ENCODE data around the gene GRK4.
"Not testable (repeated sequence)": the region's sequence is repeated elsewhere in the genome, so short reads cannot be mapped to it uniquely, and the experiment has no call there.

GRK4 gene

GRCh38 chr4:2942037-2942531 lies 21.3 kb upstream of the GRK4 start:
- DNase-seq (ENCODE audit: low read depth) = no peak

- no peak for DNase-seq (ENCODE audit: low read depth)
Observed at GRCh38 chr4:2942532-2943363, 20.6 kb upstream of the GRK4 start.

- no peak for DNase-seq (ENCODE audit: low read depth)
Observed at GRCh38 chr4:2943364-2944090, 19.8 kb upstream of the GRK4 start.

- DNase-seq (ENCODE audit: low read depth) = no peak
Observed at GRCh38 chr4:2944091-2944482, 19.3 kb upstream of the GRK4 start.

GRCh38 chr4:2944586-2945526 lies 18.5 kb upstream of the GRK4 start:
- no peak for DNase-seq (ENCODE audit: low read depth)

- not testable (repeated sequence) for DNase-seq (ENCODE audit: low read depth)
Observed at GRCh38 chr4:2945619-2946604, 17.5 kb upstream of the GRK4 start.

GRCh38 chr4:2946812-2947600 lies 16.4 kb upstream of the GRK4 start:
- no peak for DNase-seq (ENCODE audit: low read depth)

GRCh38 chr4:2947926-2948325 lies 15.4 kb upstream of the GRK4 start:
- DNase-seq (ENCODE audit: low read depth) = no peak

- DNase-seq (ENCODE audit: low read depth) = no peak
Observed at GRCh38 chr4:2948895-2949781, 14.2 kb upstream of the GRK4 start.

- DNase-seq (ENCODE audit: low read depth) = no peak
Observed at GRCh38 chr4:2949782-2950125, 13.6 kb upstream of the GRK4 start.

- DNase-seq (ENCODE audit: low read depth) = no peak
Observed at GRCh38 chr4:2950221-2950989, 13.0 kb upstream of the GRK4 start.

GRCh38 chr4:2953496-2953895 lies 9.9 kb upstream of the GRK4 start:
- no peak for DNase-seq (ENCODE audit: low read depth)

GRCh38 chr4:2954358-2955185 lies 8.8 kb upstream of the GRK4 start:
- DNase-seq (ENCODE audit: low read depth) = no peak

GRCh38 chr4:2955186-2956044 lies 8.0 kb upstream of the GRK4 start:
- not testable (repeated sequence) for DNase-seq (ENCODE audit: low read depth)

GRCh38 chr4:2958446-2958845 lies 4.9 kb upstream of the GRK4 start:
- no peak for DNase-seq (ENCODE audit: low read depth)

GRCh38 chr4:2960450-2960849 lies 2.9 kb upstream of the GRK4 start:
- DNase-seq (ENCODE audit: low read depth) = not testable (repeated sequence)

- DNase-seq (ENCODE audit: low read depth) = no peak
Observed at GRCh38 chr4:2961421-2961810, 2.0 kb upstream of the GRK4 start.
